ENCODE data around the gene FRMD3. TPM values are rescaled to one million over a fixed set of nuclear protein-coding genes. Genes with fewer than 3 reads are reported as not detected.

The FRMD3 gene
- total RNA-seq, 1 experiment from 2014 or later: 0.55 TPM

GRCh38 chr9:83291196-83291595, 247.0 kb downstream of the FRMD3 start:
- no peaks in the 10 kb centered on the region for H3K23me2 ChIP-seq (ENCODE audit: insufficient read length, low read depth, low read length, poor library complexity, severe bottlenecking)
- Mint-ChIP-seq H3K4me3 (no peak overlapping the region), H3K9me3 (no peaks in the 10 kb centered on the region), H3K4me1 (peaks cover 0 to 6% of the 10 kb centered on the region in 2 experiments; a peak in 2 of 4 replicates), H3K27ac (no peak overlapping the region), H3K36me3 (ENCODE audit: insufficient read depth in 1 of 3, low read depth in 3 of 3) (no peaks in the 10 kb centered on the region), H3K27me3 (ENCODE audit: low read depth) (no peaks in the 10 kb centered on the region)
- H2AFZ ChIP-seq (ENCODE audit: low read length): no peak overlapping the region
- DNase-seq: no peak
- H3K4me1 ChIP-seq (ENCODE audit: insufficient read depth, low read length): no peaks in the 10 kb centered on the region
- H3K23ac ChIP-seq (ENCODE audit: insufficient read length, low read depth, low read length): no peak overlapping the region
- WGBS (ENCODE audit: extremely low coverage, insufficient read length, low lambda C conversion rate): no CpG with 5 or more reads among the region's 1 CpG
- H4K8ac ChIP-seq (replicated peaks; ENCODE audit: insufficient read length, low read depth, low read length): no peak overlapping the region
- H2BK5ac ChIP-seq (ENCODE audit: insufficient read length, low read length): no peak overlapping the region
- no peak overlapping the region for H2BK20ac ChIP-seq (ENCODE audit: low read depth, low read length, poor library complexity, severe bottlenecking)
- no peaks in the 10 kb centered on the region for H3K79me1 ChIP-seq (ENCODE audit: insufficient read depth, low read depth, low read length, poor library complexity, severe bottlenecking)
- H3K56ac ChIP-seq (ENCODE audit: insufficient read length, low read depth, low read length): no peak overlapping the region
- H2BK15ac ChIP-seq (ENCODE audit: low read depth, low read length): no peak overlapping the region
- H3K14ac ChIP-seq (ENCODE audit: insufficient read depth, low read length): no peak overlapping the region
- H4K5ac ChIP-seq (ENCODE audit: insufficient read length, low read depth, low read length): no peak overlapping the region
- H3K9ac ChIP-seq (ENCODE audit: extremely low read depth, insufficient read length, low read length): no peak overlapping the region
- H3K4me2 ChIP-seq (ENCODE audit: insufficient read depth, insufficient read length, low read length): no peak overlapping the region
- TF ChIP-seq, protein P1, sequence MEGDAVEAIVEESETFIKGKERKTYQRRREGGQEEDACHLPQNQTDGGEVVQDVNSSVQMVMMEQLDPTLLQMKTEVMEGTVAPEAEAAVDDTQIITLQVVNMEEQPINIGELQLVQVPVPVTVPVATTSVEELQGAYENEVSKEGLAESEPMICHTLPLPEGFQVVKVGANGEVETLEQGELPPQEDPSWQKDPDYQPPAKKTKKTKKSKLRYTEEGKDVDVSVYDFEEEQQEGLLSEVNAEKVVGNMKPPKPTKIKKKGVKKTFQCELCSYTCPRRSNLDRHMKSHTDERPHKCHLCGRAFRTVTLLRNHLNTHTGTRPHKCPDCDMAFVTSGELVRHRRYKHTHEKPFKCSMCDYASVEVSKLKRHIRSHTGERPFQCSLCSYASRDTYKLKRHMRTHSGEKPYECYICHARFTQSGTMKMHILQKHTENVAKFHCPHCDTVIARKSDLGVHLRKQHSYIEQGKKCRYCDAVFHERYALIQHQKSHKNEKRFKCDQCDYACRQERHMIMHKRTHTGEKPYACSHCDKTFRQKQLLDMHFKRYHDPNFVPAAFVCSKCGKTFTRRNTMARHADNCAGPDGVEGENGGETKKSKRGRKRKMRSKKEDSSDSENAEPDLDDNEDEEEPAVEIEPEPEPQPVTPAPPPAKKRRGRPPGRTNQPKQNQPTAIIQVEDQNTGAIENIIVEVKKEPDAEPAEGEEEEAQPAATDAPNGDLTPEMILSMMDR (conservative IDR thresholded peaks at IDR 0.05): no peak
- no peak overlapping the region for H3K4ac ChIP-seq (ENCODE audit: low read depth, low read length)
- H4K91ac ChIP-seq (ENCODE audit: insufficient read length, low read depth, low read length): no peak overlapping the region
- no peaks in the 10 kb centered on the region for H3K27me3 ChIP-seq (ENCODE audit: insufficient read depth, low read length)
- no peaks in the 10 kb centered on the region for H3K9me3 ChIP-seq (ENCODE audit: control insufficient read depth, low read depth, low read length)
- H2BK12ac ChIP-seq (ENCODE audit: insufficient read length, low read depth, low read length): no peak overlapping the region
- H3K27ac ChIP-seq (ENCODE audit: insufficient read length, low read depth, low read length): no peak overlapping the region
- H2BK120ac ChIP-seq (ENCODE audit: low read depth, low read length, poor library complexity, severe bottlenecking): no peak overlapping the region
- H3T11ph ChIP-seq (ENCODE audit: low read length): no peak overlapping the region
- no peak overlapping the region for H2AK5ac ChIP-seq (ENCODE audit: insufficient read length, low read length)
- no peaks in the 10 kb centered on the region for H3K79me2 ChIP-seq (ENCODE audit: insufficient read depth, low read length)
- H3K18ac ChIP-seq (ENCODE audit: insufficient read length, low read depth, low read length): no peak overlapping the region
- H4K20me1 ChIP-seq (ENCODE audit: control insufficient read depth, insufficient read depth, insufficient read length): no peaks in the 10 kb centered on the region

Data from H9 (cell line).